ENCODE data around the gene GSTA1.
"Not testable (repeated sequence)": the region's sequence is repeated elsewhere in the genome, so short reads cannot be mapped to it uniquely, and the experiment has no call there.

GSTA1 gene

GRCh38 chr6:52808660-52809059, 5.0 kb upstream of the GSTA1 start:
- no peak for DNase-seq (ENCODE audit: low spot score)

- no peak for DNase-seq (ENCODE audit: low spot score)
Measured at GRCh38 chr6:52802806-52803205, 810 bp downstream of the GSTA1 start.

- no peak for DNase-seq (ENCODE audit: low spot score)
Measured at GRCh38 chr6:52801188-52801841, 2.3 kb downstream of the GSTA1 start.

- DNase-seq (ENCODE audit: low spot score) = not testable (repeated sequence)
Measured at GRCh38 chr6:52799272-52799671, 4.3 kb downstream of the GSTA1 start.

GRCh38 chr6:52794366-52794765, 9.2 kb downstream of the GSTA1 start:
- not testable (repeated sequence) for DNase-seq (ENCODE audit: low spot score)

GRCh38 chr6:52790861-52791260, 12.8 kb downstream of the GSTA1 start:
- no peak for DNase-seq (ENCODE audit: low spot score)

- not testable (repeated sequence) for DNase-seq (ENCODE audit: low spot score)
Measured at GRCh38 chr6:52789658-52790057, 14.0 kb downstream of the GSTA1 start.

GRCh38 chr6:52788478-52788877, 15.1 kb downstream of the GSTA1 start:
- no peak for DNase-seq (ENCODE audit: low spot score)

- no peak for DNase-seq (ENCODE audit: low spot score)
Measured at GRCh38 chr6:52787917-52788316, 15.7 kb downstream of the GSTA1 start.

- no peak for DNase-seq (ENCODE audit: low spot score)
Measured at GRCh38 chr6:52786249-52786956, 17.2 kb downstream of the GSTA1 start.

- not testable (repeated sequence) for DNase-seq (ENCODE audit: low spot score)
Measured at GRCh38 chr6:52782696-52783274, 20.8 kb downstream of the GSTA1 start.

GRCh38 chr6:52782209-52782608, 21.4 kb downstream of the GSTA1 start:
- DNase-seq (ENCODE audit: low spot score) = not testable (repeated sequence)

- DNase-seq (ENCODE audit: low spot score) = no peak
Measured at GRCh38 chr6:52779237-52779636, 24.4 kb downstream of the GSTA1 start.

- DNase-seq (ENCODE audit: low spot score) = not testable (repeated sequence)
Measured at GRCh38 chr6:52776711-52777351, 26.8 kb downstream of the GSTA1 start.

GRCh38 chr6:52769399-52769798, 34.2 kb downstream of the GSTA1 start:
- DNase-seq (ENCODE audit: low spot score) = not testable (repeated sequence)

- not testable (repeated sequence) for DNase-seq (ENCODE audit: low spot score)
Measured at GRCh38 chr6:52767658-52768057, 36.0 kb downstream of the GSTA1 start.

- not testable (repeated sequence) for DNase-seq (ENCODE audit: low spot score)
Measured at GRCh38 chr6:52763322-52763916, 40.2 kb downstream of the GSTA1 start, which contains the start of gene GSTA2. TSS of gene GSTA2 (minus strand) at chr6:52763475. CDS start at chr6:52757947, 5,528 bp downstream.

- not testable (repeated sequence) for DNase-seq (ENCODE audit: low spot score)
Measured at GRCh38 chr6:52761673-52762491, 41.7 kb downstream of the GSTA1 start.

GRCh38 chr6:52760105-52760765, 43.4 kb downstream of the GSTA1 start:
- no peak for DNase-seq (ENCODE audit: low spot score)

GRCh38 chr6:52759085-52759484, 44.5 kb downstream of the GSTA1 start:
- no peak for DNase-seq (ENCODE audit: low spot score)
